GM18519 (cell line): Measurements from ENCODE around the gene GCNT1.
"Not testable (repeated sequence)": the region's sequence is repeated elsewhere in the genome, so short reads cannot be mapped to it uniquely, and the experiment has no call there.

Source experiments
- ATAC-seq: cut with Tn5 transposase; IDR thresholded peaks from one replicate; pipeline ENCODE4 v1.9.1; 2021; ENCODE audit warnings: mild to moderate bottlenecking, moderate library complexity; ENCODE audit not compliant: unreplicated experiment, low FRiP score

The GCNT1 gene

GRCh38 chr9:76479337-76479736, 20.4 kb downstream of the GCNT1 start:
- not testable (repeated sequence) for ATAC-seq

GRCh38 chr9:76486151-76486550, 27.2 kb downstream of the GCNT1 start:
- ATAC-seq: no peak

DNA sequence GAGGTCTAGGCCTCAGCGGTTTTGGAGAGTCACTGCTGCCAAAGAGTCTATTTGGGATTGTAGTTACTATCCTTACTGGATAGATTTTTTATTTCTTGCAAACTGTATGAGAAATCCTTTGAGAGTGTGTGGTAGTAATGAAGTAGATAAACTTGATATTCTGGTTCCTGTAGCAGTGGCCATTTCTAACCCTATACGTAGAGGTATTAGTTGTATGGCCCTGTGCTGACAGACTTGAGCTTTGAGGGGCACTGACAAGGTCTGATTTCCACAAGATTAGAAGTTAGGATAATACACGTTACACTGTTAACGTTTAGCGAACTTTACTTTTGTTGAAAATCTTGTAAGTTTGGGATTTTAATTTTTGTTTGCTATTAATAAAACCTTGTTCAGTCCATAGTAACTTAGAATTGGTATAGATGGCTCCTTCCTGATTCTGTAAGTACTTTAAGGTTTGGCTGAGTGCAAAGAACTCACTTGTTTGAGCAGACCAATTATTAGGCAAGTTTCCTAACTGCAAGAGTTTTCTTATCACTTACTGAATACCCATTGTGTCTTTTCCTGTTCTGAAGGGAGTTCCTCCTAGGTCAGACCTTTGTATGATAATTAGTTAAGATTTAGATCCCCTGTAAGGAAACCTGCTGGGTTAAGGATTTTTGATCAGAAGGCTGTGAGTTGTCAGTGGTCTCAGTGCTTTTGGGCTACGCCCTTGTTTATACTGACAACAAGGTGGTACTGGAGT, 31.4 kb downstream of the GCNT1 start:
- no peak for ATAC-seq

GRCh38 chr9:76491056-76491455, 32.1 kb downstream of the GCNT1 start:
- not testable (repeated sequence) for ATAC-seq

GRCh38 chr9:76493496-76493895, 34.5 kb downstream of the GCNT1 start:
- ATAC-seq: not testable (repeated sequence)

GRCh38 chr9:76500061-76500460, 41.1 kb downstream of the GCNT1 start:
- ATAC-seq: no peak

- no peak for ATAC-seq
These were observed 43.8 kb downstream of the GCNT1 start for GRCh38 chr9:76502746-76503145.

- ATAC-seq: no peak
These were observed 51.1 kb downstream of the GCNT1 start for GRCh38 chr9:76510041-76510440.

GRCh38 chr9:76510446-76510845, 51.5 kb downstream of the GCNT1 start:
- ATAC-seq: no peak

DNA sequence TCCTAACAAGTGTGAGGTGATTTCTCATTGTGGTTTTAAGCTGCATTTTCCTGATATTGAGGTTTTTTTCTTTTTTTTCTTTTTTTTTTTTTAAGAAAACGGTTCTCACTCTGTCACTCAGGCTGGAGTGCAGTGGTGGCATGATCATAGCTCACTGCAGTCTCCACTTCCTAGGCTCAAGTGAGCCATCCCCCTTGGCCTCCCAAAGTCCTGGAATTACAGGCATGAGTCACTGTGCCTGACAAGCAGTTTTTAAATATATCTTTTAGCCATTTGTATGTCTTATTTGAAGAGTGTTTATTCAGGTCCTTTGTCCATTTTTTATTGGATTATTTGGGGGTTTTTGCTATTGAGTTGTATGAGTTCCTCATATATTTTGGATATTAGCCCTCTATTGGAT, 53.8 kb downstream of the GCNT1 start:
- ATAC-seq: no peak

DNA sequence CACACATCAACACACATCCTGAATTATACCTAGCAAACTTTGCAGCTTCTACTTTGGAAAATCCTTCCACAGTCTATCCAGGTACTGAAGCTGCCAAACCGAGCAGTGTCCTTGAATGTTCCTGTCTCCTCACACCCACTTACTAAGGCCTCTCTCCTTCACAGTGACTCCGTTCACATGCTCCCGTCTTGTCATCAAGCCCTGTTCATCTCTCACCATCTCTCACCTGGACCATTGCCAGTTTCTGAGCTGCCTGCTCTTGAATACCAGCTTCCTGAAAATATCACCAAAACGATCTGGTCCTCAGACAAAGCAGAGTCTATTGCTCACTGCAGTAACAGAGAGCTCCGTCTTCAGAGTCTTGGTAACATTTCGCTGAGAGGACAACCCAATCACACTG, 57.4 kb downstream of the GCNT1 start:
- no peak for ATAC-seq

GRCh38 chr9:76516871-76517270, 57.9 kb downstream of the GCNT1 start:
- peak; percentile 61 for ATAC-seq

DNA sequence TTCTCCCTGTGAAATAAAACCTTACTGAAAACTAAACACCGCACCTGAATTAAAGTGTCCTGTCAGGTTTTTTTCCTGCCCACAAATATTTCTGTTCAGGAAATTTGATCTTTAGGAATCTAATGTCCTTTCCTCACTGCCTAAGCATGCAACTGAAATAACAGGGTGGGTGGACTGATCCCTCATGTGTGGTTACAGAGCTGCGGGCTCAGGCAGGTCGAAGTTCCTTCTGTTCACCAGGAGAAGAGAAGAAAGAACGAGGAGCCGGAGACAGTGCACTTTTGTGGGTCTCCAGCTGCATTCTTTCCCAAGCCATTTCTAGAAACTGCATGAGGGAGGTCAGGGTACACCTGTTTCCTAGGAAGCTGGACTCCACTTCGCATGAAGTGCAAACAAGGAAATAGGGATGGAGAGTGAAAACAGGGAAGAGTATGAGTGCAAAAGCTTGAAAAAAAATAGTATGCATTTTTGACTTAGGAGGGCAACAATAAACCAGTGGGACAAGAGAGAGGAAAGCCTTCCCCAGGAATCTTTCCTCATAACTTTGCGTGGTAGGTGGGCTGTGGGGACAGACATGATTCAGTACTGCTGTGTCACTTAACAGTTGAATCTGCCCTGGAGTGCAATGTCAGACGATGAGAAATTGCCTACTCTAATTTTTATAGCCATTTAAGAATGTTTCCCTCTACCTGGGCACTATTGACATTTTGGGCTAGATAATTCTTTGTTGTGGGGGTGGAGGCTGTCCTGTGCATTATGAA, 60.3 kb downstream of the GCNT1 start:
- no peak for ATAC-seq

GRCh38 chr9:76521244-76521681, 62.3 kb downstream of the GCNT1 start:
- no peak for ATAC-seq

GRCh38 chr9:76521906-76522305, 62.9 kb downstream of the GCNT1 start:
- no peak for ATAC-seq

DNA sequence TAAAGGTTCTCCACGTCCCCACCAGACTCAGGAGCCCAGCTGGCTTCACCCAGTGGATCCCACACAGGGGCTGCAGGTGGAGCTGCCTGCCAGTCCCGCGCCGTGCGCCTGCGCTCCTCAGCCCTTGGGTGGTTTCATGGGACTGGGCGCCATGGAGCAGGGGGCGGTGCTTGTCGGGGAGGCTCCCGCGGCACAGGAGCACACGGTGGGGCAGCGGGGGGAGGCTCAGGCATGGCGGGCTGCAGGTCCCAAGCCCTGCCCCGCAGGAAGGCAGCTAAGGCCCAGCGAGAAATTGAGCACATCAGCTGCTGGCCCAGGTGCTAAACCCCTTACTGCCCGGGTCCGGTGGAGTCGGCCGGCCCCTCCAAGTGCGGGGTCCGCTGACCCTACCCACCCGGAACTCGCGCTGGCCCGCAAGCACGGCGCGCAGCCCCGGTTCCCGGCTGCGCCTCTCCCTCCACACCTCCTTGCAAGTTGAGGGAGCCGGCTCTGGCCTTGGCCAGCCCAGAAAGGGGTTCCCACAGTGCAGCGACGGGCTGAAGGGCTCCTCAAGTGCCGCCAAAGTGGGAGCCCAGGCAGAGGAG, 64.7 kb downstream of the GCNT1 start:
- not testable (repeated sequence) for ATAC-seq

- ATAC-seq: no peak
These were observed 66.2 kb downstream of the GCNT1 start for GRCh38 chr9:76525196-76525595.

- no peak for ATAC-seq
These were observed 67.0 kb downstream of the GCNT1 start for GRCh38 chr9:76526026-76526425.

DNA sequence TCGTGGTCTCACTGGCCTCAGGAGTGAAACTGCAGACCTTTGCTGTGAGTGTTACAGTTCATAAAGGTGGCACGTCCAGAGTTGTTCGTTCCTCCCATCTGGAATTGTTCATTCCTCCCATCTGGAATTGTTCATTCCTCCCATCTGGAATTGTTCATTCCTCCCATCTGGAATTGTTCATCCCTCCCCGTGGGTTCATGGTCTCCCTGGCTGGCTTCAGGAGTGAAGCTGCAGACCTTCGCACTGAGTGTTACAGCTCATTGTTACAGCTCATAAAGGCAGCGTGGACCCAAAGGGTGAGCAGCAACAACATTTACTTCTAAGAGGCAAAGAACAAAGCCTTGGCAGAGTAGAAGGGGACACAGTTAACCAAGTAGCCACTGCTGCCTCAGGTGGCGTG, 69.1 kb downstream of the GCNT1 start:
- ATAC-seq: no peak

DNA sequence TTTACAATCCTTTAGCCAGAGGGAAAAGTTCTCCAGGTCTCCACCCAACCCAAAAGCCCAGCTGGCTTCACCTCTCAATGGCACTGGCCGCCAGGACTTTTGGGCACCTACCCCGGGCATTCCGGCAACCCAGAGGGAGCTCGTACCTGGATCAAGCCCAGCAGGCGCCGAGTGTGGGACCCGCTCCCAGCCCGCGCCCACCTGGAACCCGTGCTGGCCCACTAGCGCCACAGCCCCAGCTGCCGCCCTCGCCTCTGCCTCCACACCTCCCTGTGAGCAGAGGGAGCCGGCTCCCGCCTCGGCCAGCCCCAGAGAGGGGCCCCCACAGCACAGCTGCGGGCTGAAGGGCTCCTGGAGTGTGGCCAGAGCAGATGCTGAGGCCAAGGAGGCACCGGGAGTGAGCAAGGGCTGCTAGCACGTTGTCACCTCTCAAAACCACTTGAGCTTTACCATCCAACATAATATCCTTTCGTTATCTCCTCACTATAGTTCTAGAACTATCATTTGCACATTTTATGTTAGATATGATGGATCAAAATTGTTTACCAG, 69.7 kb downstream of the GCNT1 start:
- ATAC-seq: no peak

DNA sequence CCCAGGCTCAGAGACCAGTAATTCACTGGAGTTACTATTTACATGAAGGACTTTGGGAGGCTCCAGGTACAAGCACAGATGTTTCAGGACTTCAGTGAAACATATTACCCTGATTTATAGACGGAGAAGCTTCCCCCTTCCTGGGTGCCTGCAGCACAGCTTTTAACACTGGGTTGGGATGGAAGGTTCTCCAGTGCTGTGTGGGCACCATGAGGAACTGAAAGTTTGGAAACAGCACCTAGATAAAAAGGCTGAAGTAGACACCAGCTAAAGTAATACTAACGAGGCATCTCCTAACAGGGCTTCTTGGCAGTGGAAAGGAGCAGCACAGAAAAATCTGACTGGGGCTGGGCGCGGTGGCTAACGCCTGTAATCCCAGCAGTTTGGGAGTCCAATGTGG, 70.7 kb downstream of the GCNT1 start:
- no peak for ATAC-seq
